Stimulated activated naive CD4-positive, alpha-beta T cell (primary cell): Measurements from ENCODE around the gene FALEC.
A peak's percentile ranks its signal among the peaks of the same experiment; 100 is the strongest.

Source experiments
- DNase-seq, 6 experiments: peaks; one replicate each; lab custom pipeline; 2025; lab: John Stamatoyannopoulos, UW

The FALEC gene

GRCh38 chr1:150511985-150512660 is 3.4 kb upstream of the FALEC start:
- no peak for DNase-seq

DNA sequence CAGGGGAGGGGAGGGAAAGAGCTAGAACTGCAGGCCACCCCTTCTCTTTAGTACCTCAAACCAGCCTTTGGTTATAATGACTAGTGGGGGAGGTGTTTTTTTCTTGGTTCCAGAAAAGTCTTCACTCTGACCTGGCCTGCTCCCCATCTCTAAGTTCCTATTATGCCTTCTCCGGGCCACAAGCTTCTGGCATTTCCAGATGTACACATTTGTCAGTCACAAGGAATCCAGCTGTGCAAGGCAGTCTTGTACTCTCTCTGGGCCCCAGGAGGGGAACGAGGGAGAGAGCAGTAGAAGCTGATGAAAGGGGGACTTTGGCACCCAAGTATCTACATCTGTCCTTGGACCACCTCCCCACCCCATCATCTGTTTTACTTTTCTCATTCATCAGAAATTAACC is 2.7 kb upstream of the FALEC start:
- DNase-seq, result no peak

DNA sequence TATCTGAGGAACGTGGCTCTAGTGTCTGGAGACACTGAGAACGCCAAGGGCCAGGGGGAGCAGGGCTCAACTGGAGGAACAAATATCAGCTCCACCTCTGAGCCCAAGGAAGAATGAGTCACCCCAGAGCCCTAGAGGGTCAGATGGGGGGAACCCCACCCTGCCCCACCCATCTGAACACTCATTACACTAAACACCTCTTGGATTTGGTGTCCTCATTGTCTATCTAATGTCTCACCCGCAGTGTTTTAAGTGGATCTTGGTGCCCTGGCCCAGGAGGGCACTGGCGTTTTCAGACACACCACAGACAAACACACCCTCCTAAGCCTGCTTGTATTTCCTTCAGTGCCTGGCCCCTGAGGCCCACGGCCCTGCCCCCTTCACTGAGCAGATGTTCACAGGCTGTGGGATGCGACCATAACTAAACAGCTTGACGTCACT is 2.2 kb upstream of the FALEC start:
- DNase-seq, result no peak

- DNase-seq, result no peak
Measured at GRCh38 chr1:150514260-150514659, 1.3 kb upstream of the FALEC start.

DNA sequence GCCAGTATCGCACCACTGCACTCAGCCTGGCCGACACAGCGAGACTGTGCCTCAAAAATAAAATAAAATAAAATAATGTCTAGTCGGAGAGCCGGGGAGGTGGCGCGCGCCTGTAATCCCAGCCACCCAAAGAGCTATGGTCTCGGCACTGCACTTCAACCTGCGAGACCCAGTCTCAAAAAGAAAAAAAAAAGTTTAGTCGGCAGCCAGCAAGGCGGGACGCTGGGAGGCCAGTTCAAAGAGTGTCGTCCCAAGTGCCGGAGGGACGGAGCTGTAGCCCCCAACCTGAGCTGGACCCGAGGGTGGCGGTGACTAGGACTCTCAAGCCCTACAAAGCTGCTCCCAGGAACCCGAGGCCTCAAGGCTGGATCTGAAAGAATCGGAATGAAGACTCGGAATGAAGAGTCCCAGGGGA is 632 bp upstream of the FALEC start:
- no peak for DNase-seq

DNA sequence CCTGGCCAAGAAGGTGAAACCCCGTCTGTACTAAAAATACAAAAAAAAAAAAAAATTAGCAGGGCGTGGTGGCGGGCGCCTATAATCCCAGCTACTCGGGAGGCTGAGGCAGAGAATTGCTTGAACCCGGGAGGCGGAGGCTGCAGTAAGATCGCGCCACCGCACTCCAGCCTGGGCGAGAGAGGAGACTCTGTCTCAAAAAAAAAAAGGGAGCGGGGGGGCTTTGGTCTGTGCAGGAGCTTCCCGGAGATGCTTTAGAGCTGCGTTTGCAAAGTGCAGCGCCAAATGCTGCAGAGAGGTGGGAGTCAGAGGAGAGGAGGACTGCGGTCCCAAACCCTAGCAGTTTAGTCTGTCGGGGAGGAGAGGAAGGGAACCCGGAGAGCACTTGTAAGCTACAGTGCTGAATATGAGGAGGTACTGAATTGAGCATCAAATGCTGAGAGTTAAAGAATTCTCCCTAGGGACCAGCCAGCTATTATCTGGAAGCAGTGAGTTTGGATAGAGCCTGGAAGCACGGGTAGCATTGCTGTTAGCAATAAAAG is 569 bp downstream of the FALEC start:
- peak in 2 of 6 experiments; percentile 38 to 41 for DNase-seq

DNA sequence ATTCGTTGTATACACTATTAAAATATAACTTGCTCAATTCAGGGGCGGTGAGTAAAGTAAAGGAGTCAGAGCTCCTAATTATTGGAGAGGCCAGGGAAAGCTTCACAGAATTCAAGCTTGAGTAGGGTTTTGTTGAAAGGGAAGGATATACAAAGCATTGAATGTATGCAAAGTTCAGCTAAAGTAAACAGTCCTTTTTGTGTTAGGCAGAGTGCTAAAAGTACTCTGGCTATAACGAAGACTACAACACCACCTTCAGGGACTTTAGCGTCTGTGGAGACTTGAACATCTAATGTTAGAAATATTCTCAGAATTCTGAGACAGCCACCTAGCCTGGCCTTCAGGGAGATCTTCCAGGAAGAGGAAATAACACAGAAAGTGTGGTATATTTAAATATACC is 1.1 kb downstream of the FALEC start:
- DNase-seq, result no peak

DNA sequence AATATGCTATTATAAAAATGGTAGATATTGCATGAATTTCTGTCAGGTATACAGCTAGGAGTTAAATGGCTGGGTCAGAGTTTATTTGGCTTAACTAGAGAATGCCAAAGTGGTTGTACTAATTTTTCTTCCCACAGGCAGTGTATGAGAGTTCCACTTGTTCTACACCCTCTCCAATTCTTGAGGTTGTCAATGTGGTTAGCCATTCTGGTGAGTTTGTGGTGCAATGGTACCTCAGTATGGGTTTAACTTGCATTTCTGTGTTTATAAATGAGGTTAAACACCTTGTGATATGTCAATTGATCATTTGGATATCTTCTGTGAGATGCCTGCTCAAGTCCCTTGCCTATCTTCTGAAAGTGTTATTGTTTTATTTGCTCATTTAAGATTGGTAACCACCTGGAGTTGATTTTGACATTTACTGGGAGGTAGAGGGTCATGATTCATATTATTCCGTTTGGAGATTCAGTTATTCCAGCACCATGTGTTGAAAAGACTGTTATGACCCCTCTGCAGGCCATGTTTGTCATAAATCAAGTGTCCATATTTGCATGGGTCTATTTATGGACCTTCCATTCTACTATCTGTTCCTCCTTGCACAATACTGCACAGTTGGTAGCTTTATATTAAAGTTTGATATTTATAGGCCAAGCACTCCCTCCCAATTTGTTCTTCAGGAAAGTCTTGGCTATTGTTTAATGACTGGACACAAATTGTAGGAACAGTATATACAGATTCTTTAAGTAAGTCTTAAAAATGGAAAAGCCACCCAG is 5.8 kb downstream of the FALEC start:
- no peak for DNase-seq

DNA sequence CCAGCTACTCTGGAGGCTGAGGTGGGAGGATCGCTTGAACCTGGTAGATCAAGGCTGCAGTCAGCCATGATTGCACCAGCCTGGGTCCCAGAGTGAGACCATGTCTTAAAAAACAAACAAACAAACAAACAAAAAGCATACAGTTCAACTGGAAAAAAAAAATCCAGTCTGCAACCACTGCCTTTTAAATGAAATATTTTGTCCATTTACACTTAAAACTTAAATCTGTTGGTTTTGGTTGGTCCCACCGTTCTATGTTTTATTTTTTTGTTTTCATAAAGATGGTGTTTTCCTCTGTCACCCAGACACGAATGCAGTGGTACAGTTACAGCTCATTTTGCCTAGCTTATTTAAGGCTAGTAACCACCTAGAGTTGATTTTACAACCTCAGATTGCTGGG is 9.8 kb downstream of the FALEC start:
- DNase-seq, result no peak

DNA sequence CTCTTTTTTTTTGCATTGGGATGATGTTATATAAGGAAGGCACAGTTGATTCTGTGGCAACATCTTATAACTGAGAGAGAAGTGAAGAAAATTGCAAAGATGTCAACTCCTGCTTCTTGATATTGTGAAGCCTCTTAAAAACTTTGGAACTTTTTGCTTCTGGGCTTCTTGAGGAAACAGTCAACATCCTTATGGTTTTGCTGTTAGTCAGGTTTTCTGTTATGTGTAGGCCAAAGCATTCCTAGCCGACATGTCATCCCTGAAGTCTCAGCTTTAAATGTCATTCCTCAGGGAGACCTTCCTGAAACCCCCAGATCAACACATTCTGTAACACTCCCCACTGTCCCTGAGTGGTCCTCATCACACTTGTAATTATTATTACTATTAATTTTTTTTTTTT is 12.6 kb downstream of the FALEC start:
- DNase-seq, result no peak

DNA sequence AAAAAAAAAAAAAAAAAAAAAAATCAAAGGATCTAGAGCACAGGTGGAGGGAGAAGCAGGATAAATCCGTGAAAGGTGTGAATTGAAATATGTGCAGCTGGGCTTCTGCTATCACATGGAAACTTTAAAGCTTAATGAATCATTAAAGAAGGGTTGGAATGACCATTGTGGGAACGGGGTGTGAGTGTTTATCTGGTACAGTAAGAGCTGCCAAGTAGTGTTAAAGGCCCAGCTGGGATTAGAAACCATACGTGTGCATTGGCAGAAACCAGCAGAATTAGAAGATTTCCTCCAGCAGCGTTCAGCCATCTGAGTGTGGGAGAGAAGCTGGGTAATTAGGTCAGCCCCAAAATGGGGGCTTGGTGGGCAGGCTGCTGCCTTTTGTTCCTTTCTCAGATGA is 13.5 kb downstream of the FALEC start:
- no peak for DNase-seq

GRCh38 chr1:150530491-150531159 is 15.1 kb downstream of the FALEC start:
- DNase-seq, result no peak

GRCh38 chr1:150532860-150533259 is 17.3 kb downstream of the FALEC start:
- DNase-seq, result no peak

- DNase-seq, result no peak
Measured at GRCh38 chr1:150534002-150534401, 18.4 kb downstream of the FALEC start.

GRCh38 chr1:150535511-150536287 is 20.1 kb downstream of the FALEC start:
- no peak for DNase-seq

DNA sequence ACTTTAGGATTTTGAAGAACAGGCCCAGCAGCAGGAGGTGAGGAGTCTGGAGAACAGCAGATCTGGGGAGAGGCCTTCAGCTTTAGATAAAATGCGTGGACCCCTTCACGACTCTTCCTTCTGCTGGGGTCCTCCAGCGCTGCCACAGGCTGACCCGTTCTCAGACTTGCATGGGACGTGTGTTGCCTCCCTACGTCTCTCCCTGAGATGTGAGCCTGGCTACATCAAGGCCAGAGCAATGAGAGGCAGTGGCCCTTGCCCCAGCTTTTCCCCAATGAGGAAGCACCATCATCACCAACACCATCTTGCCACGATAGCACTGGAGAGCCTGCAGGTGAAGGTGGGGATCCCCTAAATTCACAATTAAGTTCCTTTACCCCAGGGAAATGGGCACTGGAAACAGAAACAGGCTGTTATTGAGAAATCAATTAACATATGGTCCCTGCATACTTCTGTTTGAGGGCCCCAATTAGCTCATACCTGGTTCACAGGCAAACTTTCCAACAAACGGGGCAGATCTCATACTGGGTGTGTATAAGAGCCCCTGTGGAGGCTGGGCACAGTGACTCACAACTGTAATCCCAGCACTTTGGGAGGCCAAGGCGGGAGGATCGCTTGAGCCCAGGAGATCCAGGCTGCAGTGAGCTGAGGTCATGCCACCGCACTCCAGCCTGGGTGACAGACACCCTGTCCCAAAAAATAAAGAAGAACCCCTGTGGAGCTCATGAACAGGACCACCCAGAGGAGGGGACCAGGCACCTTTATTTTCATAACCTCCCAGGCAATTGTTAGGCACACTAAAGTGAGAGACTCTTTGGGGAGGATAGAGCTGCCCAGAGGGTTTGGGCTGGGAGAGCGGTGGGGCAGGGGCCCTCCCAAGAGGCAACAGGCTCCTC is 21.5 kb downstream of the FALEC start:
- no peak for DNase-seq

GRCh38 chr1:150537732-150538684 is 22.5 kb downstream of the FALEC start:
- DNase-seq, result no peak

GRCh38 chr1:150543500-150544143 is 28.1 kb downstream of the FALEC start:
- no peak for DNase-seq

- no peak for DNase-seq
Measured at GRCh38 chr1:150544204-150544603, 28.7 kb downstream of the FALEC start.
